ENCODE data around the gene MAPK6. TPM values are rescaled to one million over a fixed set of nuclear protein-coding genes. Genes with fewer than 3 reads are reported as not detected.

The MAPK6 gene
- total and polyA plus RNA-seq, 10 of the 15 experiments (the other 5 are each of a cell fraction or from before 2014, with no cell fraction given): 20.6 to 100 (median 52.6) TPM

DNA sequence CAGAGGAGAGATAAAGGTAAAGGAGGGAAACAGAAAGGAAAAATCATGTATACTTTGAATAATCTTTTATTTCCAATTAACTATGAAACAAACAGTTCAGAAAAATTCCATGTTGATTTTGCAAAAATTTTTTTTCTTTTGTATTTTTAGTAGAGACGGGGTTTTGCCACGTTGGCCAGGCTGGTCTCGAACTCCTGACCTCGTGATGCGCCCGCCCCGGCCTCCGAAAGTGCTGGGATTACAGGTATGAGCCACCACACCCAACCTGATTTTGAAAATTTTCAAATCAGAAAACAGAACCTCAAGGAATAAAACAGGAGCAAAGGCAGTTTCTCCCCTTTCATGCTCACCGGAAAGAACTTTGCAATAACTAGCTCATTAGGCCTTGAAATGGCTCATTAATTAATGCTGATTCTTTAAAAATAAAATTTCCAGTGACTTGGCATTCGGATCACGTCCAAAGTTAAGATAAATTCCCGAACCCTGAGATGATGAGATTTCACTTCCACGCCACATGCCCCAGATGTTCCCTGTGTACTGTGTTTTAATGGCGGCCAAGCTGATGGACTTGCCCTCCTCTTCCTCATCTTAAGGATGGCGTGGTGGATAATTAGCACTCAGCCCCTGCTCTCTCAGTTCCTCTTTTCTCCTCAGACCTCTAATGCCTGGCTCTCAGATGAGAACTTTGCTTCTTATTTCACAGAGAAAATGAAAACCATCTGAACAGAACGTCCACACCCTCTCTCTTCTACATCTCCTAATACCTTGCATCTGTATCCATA lies 82.7 kb downstream of the MAPK6 start (continued):
- TF ChIP-seq CHD4 (IDR thresholded peaks at IDR 0.05) (no peak), RELA (IDR thresholded peaks at IDR 0.05; ENCODE audit: borderline replicate concordance, partially characterized antibody) (no peak), JUNB (IDR thresholded peaks at IDR 0.05) (no peak), CREM (IDR thresholded peaks at IDR 0.05; ENCODE audit: low read depth) (peak; percentile 37; the same call in 1 of the 2 replicates), ZZZ3 (IDR thresholded peaks at IDR 0.05; ENCODE audit: control insufficient read depth, insufficient read length, low read depth) (no peak), WRNIP1 (IDR thresholded peaks at IDR 0.05; ENCODE audit: borderline replicate concordance, low read depth, low read length) (no peak), TCF7 (IDR thresholded peaks at IDR 0.05; ENCODE audit: borderline replicate concordance) (no peak), SUZ12 (IDR thresholded peaks at IDR 0.05; ENCODE audit: unreplicated experiment) (no peak), BHLHE40 (IDR thresholded peaks at IDR 0.05; ENCODE audit: borderline replicate concordance in 1 of 2, low read depth in 2 of 2, low read length in 1 of 2) (peak in 1 of 2 experiments; percentile 48; a peak in 1 of 4 replicates), ASH2L (IDR thresholded peaks at IDR 0.05; ENCODE audit: borderline replicate concordance, low read depth) (no peak), ETV6 (conservative IDR thresholded peaks at IDR 0.05 in 1 of 2, IDR thresholded peaks at IDR 0.05 in 1 of 2; ENCODE audit: borderline replicate concordance in 1 of 2, low read depth in 1 of 2) (no peak; a peak in 1 of 4 replicates), ATF7 (IDR thresholded peaks at IDR 0.05; ENCODE audit: low read depth) (peak; percentile 60; the same call in 1 of the 2 replicates), IRF4 (IDR thresholded peaks at IDR 0.05; ENCODE audit: low read depth, low read length) (peak; percentile 97), DPF2 (IDR thresholded peaks at IDR 0.05) (peak; percentile 98), SMAD1 (IDR thresholded peaks at IDR 0.05; ENCODE audit: low read depth, partially characterized antibody) (no peak)
- TF ChIP-seq, protein P1, sequence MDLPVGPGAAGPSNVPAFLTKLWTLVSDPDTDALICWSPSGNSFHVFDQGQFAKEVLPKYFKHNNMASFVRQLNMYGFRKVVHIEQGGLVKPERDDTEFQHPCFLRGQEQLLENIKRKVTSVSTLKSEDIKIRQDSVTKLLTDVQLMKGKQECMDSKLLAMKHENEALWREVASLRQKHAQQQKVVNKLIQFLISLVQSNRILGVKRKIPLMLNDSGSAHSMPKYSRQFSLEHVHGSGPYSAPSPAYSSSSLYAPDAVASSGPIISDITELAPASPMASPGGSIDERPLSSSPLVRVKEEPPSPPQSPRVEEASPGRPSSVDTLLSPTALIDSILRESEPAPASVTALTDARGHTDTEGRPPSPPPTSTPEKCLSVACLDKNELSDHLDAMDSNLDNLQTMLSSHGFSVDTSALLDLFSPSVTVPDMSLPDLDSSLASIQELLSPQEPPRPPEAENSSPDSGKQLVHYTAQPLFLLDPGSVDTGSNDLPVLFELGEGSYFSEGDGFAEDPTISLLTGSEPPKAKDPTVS (IDR thresholded peaks at IDR 0.05; ENCODE audit: low read depth, low read length): no peak
- TF ChIP-seq, protein P2, sequence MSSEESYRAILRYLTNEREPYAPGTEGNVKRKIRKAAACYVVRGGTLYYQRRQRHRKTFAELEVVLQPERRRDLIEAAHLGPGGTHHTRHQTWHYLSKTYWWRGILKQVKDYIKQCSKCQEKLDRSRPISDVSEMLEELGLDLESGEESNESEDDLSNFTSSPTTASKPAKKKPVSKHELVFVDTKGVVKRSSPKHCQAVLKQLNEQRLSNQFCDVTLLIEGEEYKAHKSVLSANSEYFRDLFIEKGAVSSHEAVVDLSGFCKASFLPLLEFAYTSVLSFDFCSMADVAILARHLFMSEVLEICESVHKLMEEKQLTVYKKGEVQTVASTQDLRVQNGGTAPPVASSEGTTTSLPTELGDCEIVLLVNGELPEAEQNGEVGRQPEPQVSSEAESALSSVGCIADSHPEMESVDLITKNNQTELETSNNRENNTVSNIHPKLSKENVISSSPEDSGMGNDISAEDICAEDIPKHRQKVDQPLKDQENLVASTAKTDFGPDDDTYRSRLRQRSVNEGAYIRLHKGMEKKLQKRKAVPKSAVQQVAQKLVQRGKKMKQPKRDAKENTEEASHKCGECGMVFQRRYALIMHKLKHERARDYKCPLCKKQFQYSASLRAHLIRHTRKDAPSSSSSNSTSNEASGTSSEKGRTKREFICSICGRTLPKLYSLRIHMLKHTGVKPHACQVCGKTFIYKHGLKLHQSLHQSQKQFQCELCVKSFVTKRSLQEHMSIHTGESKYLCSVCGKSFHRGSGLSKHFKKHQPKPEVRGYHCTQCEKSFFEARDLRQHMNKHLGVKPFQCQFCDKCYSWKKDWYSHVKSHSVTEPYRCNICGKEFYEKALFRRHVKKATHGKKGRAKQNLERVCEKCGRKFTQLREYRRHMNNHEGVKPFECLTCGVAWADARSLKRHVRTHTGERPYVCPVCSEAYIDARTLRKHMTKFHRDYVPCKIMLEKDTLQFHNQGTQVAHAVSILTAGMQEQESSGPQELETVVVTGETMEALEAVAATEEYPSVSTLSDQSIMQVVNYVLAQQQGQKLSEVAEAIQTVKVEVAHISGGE (CRISPR knock-in tag; IDR thresholded peaks at IDR 0.05): no peak
- TF ChIP-seq, protein P3, sequence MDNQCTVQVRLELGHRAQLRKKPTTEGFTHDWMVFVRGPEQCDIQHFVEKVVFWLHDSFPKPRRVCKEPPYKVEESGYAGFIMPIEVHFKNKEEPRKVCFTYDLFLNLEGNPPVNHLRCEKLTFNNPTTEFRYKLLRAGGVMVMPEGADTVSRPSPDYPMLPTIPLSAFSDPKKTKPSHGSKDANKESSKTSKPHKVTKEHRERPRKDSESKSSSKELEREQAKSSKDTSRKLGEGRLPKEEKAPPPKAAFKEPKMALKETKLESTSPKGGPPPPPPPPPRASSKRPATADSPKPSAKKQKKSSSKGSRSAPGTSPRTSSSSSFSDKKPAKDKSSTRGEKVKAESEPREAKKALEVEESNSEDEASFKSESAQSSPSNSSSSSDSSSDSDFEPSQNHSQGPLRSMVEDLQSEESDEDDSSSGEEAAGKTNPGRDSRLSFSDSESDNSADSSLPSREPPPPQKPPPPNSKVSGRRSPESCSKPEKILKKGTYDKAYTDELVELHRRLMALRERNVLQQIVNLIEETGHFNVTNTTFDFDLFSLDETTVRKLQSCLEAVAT (IDR thresholded peaks at IDR 0.05): no peak
- TF ChIP-seq, protein P4, sequence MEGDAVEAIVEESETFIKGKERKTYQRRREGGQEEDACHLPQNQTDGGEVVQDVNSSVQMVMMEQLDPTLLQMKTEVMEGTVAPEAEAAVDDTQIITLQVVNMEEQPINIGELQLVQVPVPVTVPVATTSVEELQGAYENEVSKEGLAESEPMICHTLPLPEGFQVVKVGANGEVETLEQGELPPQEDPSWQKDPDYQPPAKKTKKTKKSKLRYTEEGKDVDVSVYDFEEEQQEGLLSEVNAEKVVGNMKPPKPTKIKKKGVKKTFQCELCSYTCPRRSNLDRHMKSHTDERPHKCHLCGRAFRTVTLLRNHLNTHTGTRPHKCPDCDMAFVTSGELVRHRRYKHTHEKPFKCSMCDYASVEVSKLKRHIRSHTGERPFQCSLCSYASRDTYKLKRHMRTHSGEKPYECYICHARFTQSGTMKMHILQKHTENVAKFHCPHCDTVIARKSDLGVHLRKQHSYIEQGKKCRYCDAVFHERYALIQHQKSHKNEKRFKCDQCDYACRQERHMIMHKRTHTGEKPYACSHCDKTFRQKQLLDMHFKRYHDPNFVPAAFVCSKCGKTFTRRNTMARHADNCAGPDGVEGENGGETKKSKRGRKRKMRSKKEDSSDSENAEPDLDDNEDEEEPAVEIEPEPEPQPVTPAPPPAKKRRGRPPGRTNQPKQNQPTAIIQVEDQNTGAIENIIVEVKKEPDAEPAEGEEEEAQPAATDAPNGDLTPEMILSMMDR (IDR thresholded peaks at IDR 0.05 in 2 of 3, conservative IDR thresholded peaks at IDR 0.05 in 1 of 3; ENCODE audit: control insufficient read depth in 2 of 3, extremely low read depth in 1 of 3, insufficient read depth in 1 of 3, low read depth in 3 of 3, low read length in 3 of 3): no peak
- TF ChIP-seq, protein P5, sequence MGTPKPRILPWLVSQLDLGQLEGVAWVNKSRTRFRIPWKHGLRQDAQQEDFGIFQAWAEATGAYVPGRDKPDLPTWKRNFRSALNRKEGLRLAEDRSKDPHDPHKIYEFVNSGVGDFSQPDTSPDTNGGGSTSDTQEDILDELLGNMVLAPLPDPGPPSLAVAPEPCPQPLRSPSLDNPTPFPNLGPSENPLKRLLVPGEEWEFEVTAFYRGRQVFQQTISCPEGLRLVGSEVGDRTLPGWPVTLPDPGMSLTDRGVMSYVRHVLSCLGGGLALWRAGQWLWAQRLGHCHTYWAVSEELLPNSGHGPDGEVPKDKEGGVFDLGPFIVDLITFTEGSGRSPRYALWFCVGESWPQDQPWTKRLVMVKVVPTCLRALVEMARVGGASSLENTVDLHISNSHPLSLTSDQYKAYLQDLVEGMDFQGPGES (IDR thresholded peaks at IDR 0.05): no peak

Data from GM12878 (cell line).